ENCODE measurements around the gene APOC4. TPM values are rescaled to one million over a fixed set of nuclear protein-coding genes. Genes with fewer than 3 reads are reported as not detected.
"Not testable (repeated sequence)": the region's sequence is repeated elsewhere in the genome, so short reads cannot be mapped to it uniquely, and the experiment has no call there.

APOC4 gene
- total RNA-seq, 1 donor: not detected

DNA sequence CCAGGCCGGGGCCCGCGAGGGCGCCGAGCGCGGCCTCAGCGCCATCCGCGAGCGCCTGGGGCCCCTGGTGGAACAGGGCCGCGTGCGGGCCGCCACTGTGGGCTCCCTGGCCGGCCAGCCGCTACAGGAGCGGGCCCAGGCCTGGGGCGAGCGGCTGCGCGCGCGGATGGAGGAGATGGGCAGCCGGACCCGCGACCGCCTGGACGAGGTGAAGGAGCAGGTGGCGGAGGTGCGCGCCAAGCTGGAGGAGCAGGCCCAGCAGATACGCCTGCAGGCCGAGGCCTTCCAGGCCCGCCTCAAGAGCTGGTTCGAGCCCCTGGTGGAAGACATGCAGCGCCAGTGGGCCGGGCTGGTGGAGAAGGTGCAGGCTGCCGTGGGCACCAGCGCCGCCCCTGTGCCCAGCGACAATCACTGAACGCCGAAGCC lies 33.2 kb upstream of the APOC4 start:
- Histone ChIP-seq H3K4me3 (ENCODE audit: low read length) (no peak overlapping the region), H3K9me3 (ENCODE audit: low read depth, low read length) (no peaks in the 10 kb centered on the region), H3K27me3 (ENCODE audit: insufficient read depth, low read length) (peaks cover 16% of the 10 kb centered on the region), H3K4me1 (ENCODE audit: insufficient read depth, low read length) (peaks cover 9% of the 10 kb centered on the region)

DNA sequence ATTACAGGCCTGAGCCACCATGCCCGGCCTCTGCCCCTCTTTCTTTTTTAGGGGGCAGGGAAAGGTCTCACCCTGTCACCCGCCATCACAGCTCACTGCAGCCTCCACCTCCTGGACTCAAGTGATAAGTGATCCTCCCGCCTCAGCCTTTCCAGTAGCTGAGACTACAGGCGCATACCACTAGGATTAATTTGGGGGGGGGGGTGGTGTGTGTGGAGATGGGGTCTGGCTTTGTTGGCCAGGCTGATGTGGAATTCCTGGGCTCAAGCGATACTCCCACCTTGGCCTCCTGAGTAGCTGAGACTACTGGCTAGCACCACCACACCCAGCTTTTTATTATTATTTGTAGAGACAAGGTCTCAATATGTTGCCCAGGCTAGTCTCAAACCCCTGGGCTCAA lies 32.3 kb upstream of the APOC4 start:
- Histone ChIP-seq H3K9me3 (ENCODE audit: low read depth, low read length) (no peaks in the 10 kb centered on the region), H3K27me3 (ENCODE audit: insufficient read depth, low read length) (peaks cover 17% of the 10 kb centered on the region), H3K4me3 (ENCODE audit: low read length) (no peak overlapping the region), H3K4me1 (ENCODE audit: insufficient read depth, low read length) (peaks cover 18% of the 10 kb centered on the region)

DNA sequence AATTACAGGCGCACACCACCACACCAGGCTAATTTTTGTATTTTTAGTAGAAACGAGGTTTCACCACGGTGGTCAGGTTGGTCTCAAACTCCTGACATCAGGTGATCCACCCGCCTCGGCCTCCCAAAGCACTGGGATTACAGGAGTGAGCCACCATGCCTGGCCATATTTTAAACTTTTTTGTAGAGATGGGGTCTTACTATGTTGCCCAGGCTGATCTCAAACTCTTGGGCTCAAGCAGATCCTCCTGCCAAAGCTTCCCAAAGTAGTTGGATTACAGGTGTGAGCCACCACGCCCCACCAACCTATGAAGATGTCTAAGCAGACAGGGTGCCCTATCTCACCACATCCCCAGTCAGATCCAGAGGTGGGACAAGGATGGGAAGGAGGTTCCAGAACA lies 30.1 kb upstream of the APOC4 start:
- not testable (repeated sequence) for H3K4me3 ChIP-seq (ENCODE audit: low read length); H3K9me3 ChIP-seq (ENCODE audit: low read depth, low read length); H3K27me3 ChIP-seq (ENCODE audit: insufficient read depth, low read length)
- H3K4me1 ChIP-seq (ENCODE audit: insufficient read depth, low read length): peaks cover 19% of the 10 kb centered on the region

DNA sequence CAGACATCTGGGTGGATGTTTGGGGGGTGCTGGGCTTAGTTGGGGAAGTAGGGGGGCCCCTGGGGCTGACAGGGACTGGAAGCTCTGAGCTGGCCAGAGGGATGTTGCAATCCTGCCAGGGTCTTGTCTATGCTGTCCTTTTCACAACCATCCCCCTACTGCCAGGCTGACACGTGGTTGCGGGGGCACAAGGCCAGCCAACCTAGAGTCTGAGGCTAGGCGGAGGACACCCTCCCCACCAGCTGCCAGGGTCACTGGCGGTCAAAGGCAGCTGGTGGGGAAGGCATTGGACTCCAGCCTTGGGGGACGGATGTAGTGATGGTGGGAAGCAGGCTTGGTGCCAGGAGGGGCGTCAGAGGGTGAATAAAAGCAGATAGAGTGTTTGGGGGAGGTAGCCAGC lies 29.2 kb upstream of the APOC4 start:
- Histone ChIP-seq H3K27me3 (ENCODE audit: insufficient read depth, low read length) (peaks cover 2% of the 10 kb centered on the region), H3K9me3 (ENCODE audit: low read depth, low read length) (no peaks in the 10 kb centered on the region), H3K4me1 (ENCODE audit: insufficient read depth, low read length) (peaks cover 19% of the 10 kb centered on the region), H3K4me3 (ENCODE audit: low read length) (no peak overlapping the region)

DNA sequence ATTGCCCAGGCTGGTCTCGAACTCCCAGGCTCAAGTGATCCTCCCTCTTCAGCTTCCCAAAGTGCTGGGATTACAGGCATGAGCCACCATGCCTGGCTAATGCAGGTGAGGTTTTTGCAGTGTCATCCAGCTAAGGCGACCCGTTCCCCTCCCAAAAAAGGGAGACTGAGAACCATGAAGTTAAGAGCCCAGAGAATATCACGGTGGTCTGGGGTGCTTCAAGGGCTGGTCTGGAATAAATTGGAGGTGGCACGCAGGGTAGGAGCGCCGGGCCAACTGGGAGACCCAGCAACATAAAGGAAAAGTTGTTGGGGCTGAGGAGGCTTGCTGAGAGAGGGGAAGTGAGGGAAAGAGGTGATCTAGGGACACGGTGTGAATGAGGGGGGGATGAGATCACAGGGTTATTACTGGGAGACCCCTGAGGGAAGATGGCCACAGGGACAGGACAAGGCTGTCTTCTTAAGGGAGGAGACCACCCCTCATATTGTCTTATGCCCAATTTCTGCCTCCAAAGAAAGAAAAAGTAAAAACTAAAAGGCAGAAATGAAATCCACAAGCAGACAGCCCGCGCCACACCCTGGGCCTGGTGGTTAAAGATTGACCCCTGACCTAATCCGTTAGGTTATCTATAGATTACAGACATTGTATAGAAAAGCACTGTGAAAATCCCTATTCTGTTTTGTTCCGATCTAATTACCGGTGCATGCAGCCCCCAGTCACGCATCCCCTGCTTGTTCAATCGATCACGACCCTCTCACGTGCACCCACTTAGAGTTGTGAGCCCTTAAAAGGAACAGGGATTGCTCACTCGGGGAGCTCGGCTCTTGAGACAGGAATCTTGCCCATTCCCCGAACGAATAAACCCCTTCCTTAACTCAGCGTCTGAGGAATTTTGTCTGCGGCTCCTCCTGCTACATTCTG lies 28.3 kb upstream of the APOC4 start:
- H3K27me3 ChIP-seq (ENCODE audit: insufficient read depth, low read length); H3K9me3 ChIP-seq (ENCODE audit: low read depth, low read length); H3K4me3 ChIP-seq (ENCODE audit: low read length): not testable (repeated sequence)
- H3K4me1 ChIP-seq (ENCODE audit: insufficient read depth, low read length): peaks cover 19% of the 10 kb centered on the region

DNA sequence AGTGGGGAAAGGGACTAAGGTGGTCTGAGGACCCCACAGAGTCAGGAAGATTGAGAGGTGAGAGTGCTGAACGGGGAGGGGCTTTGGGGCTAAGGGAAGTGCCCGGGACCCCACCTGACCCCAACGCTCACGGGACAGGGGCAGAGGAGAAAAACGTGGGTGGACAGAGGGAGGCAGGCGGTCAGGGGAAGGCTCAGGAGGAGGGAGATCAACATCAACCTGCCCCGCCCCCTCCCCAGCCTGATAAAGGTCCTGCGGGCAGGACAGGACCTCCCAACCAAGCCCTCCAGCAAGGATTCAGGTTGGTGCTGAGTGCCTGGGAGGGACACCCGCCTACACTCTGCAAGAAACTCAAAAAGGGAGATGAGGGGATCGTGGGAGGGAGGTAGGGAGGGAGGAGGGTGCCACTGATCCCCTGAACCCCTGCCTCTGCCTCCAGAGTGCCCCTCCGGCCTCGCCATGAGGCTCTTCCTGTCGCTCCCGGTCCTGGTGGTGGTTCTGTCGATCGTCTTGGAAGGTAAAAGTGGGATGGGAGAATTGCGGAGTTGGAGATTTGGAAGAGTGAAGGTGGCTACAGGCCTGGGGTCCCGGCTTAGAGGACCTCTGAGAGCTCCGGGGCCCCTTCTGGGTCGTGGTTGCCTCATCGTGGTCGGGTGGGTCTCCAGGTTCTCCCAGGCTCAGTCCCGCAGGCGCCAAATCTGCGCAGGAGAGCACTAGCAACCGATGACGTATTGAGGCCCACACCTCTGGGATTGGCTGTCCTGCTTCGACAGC lies 27.4 kb upstream of the APOC4 start, which contains the start of gene APOC1:
Gene APOC1, plus strand, starts transcription at position 176 of the 774 bp plus-strand sequence. Its CDS starts 284 bp downstream, at position 460.
- Histone ChIP-seq H3K4me1 (ENCODE audit: insufficient read depth, low read length) (peaks cover 19% of the 10 kb centered on the region), H3K4me3 (ENCODE audit: low read length) (peak within 1 kb of the TSS; percentile 44)
- H3K27me3 ChIP-seq (ENCODE audit: insufficient read depth, low read length); H3K9me3 ChIP-seq (ENCODE audit: low read depth, low read length): not testable (repeated sequence)

DNA sequence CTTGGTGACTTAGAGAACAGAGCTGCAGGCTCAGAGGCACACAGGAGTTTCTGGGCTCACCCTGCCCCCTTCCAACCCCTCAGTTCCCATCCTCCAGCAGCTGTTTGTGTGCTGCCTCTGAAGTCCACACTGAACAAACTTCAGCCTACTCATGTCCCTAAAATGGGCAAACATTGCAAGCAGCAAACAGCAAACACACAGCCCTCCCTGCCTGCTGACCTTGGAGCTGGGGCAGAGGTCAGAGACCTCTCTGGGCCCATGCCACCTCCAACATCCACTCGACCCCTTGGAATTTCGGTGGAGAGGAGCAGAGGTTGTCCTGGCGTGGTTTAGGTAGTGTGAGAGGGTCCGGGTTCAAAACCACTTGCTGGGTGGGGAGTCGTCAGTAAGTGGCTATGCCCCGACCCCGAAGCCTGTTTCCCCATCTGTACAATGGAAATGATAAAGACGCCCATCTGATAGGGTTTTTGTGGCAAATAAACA lies 17.8 kb upstream of the APOC4 start:
- Histone ChIP-seq H3K9me3 (ENCODE audit: low read depth, low read length) (no peaks in the 10 kb centered on the region), H3K4me1 (ENCODE audit: insufficient read depth, low read length) (peaks cover 30% of the 10 kb centered on the region), H3K27me3 (ENCODE audit: insufficient read depth, low read length) (no peaks in the 10 kb centered on the region), H3K4me3 (ENCODE audit: low read length) (no peak overlapping the region)

DNA sequence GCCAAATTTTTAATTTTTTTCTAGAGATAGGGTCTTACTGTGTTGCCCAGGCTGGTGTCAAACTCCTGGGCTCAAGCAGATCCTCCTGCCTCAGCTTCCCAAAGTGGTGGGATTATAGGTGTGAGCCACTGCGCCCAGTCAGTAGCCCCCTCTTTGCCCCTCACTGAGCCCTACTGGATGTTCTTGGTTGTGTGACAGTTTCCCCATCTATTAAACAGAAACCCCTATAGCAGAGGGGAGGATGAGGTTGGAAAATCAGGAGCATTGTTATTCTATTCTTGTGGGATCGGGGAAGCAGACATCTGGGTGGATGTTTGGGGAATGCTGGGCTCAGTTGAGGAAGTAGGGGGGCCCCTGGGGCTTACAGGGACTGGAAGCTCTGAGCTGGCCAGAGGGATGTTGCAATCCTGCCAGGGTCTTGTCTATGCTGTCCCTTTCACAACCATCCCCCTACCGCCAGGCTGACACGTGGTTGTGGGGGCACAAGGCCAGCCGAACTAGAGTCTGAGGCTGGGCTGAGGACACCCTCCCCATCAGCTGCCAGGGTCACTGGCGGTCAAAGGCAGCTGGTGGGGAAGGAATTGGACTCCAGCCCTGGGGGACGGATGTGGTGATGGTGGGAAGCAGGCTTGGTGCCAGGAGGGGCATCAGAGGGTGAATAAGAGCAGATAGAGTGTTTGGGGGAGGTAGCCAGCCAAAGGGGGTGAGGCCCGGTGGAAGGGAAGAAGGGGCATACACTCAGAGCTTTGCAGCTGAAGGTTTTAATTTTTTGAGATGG lies 16.7 kb upstream of the APOC4 start:
- peaks cover 30% of the 10 kb centered on the region for H3K4me1 ChIP-seq (ENCODE audit: insufficient read depth, low read length)
- H3K27me3 ChIP-seq (ENCODE audit: insufficient read depth, low read length): no peaks in the 10 kb centered on the region
- H3K9me3 ChIP-seq (ENCODE audit: low read depth, low read length): no peaks in the 10 kb centered on the region
- H3K4me3 ChIP-seq (ENCODE audit: low read length): no peak overlapping the region

DNA sequence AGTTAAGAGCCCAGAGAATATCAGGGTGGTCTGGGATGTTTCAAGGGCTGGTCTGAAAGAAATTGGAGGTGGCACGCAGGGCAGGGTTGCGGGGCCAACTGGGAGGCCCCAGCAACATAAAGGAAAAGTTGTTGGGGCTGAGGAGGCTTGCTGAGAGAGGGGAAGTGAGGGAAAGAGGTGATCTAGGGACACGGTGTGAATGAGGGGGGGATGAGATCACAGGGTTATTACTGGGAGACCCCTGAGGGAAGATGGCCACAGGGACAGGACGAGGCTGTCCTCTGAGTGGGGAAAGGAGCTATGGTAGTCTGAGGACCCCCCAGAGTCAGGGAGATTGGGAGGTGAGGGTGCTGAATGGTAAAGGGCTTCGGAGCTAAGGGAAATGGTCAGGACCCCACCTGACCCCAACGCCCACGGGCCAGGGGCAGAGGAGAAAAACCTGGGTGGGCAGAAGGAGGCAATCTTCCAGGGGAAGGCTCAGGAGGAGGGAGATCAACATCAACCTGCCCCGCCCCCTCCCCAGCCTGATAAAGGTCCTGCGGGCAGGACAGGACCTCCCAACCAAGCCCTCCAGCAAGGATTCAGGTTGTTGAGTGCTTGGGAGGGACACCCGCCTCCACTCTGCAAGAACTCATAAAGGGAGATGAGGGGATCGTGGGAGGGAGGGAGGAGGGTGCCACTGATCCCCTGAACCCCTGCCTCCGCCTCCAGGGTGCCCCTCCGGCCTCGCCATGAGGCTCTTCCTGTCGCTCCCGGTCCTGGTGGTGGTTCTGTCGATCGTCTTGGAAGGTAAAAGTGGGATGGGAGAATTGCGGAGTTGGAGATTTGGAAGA lies 15.6 kb upstream of the APOC4 start:
- not testable (repeated sequence) for H3K9me3 ChIP-seq (ENCODE audit: low read depth, low read length); H3K27me3 ChIP-seq (ENCODE audit: insufficient read depth, low read length); H3K4me3 ChIP-seq (ENCODE audit: low read length)
- H3K4me1 ChIP-seq (ENCODE audit: insufficient read depth, low read length): peaks cover 30% of the 10 kb centered on the region

DNA sequence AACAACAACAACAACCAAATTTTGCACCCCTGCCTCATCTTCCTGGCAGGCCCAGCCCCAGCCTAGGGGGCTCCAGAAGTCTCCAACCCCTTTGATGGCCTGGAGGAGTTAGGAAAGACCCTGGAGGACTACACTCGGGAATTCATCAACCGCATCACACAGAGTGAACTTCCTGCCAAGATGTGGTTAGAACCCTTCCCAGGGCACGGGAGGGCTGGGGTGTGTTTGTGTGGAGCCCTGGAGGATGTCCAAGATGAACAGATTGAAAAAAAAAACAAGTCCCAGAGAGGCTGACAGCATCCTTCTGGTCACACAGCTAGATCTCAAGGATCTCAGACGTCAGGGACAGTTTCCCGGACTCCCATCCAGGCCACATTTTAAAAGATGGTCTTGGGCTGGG lies 14.3 kb upstream of the APOC4 start:
- Histone ChIP-seq H3K27me3 (ENCODE audit: insufficient read depth, low read length) (no peaks in the 10 kb centered on the region), H3K4me1 (ENCODE audit: insufficient read depth, low read length) (peaks cover 30% of the 10 kb centered on the region), H3K9me3 (ENCODE audit: low read depth, low read length) (no peaks in the 10 kb centered on the region), H3K4me3 (ENCODE audit: low read length) (no peak overlapping the region)

DNA sequence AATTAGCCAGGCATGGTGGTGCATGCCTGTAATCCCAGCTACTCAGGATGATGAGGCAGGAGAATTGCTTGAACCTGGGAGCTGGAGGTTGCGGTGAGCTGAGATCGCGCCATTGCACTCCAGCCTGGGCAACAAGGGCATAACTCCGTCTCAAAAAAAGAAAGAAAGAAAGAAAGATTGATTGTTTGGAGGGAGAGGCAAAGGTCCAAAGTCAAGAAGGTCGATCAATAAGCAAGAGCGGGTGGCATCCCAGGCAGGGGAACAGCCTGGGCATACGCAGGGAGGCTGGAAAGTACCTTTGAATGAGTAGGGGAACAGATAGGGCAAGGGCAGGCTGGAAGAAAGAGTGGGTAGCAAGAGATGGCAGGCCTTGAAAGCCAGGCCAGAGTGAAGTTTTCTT lies 11.9 kb upstream of the APOC4 start:
- Histone ChIP-seq H3K4me3 (ENCODE audit: low read length) (no peak overlapping the region), H3K9me3 (ENCODE audit: low read depth, low read length) (no peaks in the 10 kb centered on the region), H3K4me1 (ENCODE audit: insufficient read depth, low read length) (peaks cover 26% of the 10 kb centered on the region), H3K27me3 (ENCODE audit: insufficient read depth, low read length) (no peaks in the 10 kb centered on the region)

DNA sequence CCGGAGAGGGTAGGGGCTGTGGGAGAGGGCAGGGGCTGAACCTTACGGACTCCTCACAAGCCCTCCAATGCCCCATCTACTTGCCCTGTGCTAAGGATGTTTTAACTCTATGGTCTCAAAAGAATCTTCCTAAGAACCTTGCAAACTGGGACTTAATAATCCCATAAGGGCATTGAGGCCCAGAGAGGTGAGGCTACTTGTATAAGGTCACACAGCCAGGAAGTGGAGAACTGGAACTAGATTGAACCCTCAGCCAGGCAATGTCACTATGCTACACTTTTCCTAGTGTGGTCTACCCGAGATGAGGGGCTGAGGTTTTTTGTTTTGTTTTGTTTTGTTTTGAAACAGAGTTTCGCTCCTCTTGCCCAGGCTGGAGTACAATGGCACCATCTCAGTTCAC lies 10.5 kb upstream of the APOC4 start:
- Histone ChIP-seq H3K4me1 (ENCODE audit: insufficient read depth, low read length) (peaks cover 11% of the 10 kb centered on the region), H3K9me3 (ENCODE audit: low read depth, low read length) (no peaks in the 10 kb centered on the region), H3K4me3 (ENCODE audit: low read length) (no peak overlapping the region), H3K27me3 (ENCODE audit: insufficient read depth, low read length) (no peaks in the 10 kb centered on the region)

DNA sequence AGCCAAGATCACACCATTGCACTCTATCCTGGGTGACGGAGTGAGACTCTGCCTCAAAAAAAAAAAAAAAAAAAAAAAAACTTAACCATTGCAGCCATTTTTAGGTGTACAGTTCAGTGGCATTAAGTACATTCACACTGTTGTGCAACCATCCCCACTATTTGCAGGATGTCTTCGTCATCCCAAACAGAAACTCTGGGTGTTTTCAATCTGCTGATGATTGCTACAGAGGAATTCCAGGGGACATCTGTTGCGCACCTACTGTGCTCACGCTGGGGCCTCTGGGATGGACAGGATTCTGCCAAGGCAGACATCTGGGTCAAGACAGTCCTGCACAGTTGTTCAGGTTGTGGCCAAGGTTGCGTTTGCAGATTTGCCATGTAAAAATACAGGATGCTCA lies 2.4 kb upstream of the APOC4 start:
- H3K27me3 ChIP-seq (ENCODE audit: insufficient read depth, low read length): no peaks in the 10 kb centered on the region
- H3K4me3 ChIP-seq (ENCODE audit: low read length): no peak overlapping the region
- no peaks in the 10 kb centered on the region for H3K9me3 ChIP-seq (ENCODE audit: low read depth, low read length)
- peaks cover 9% of the 10 kb centered on the region for H3K4me1 ChIP-seq (ENCODE audit: insufficient read depth, low read length)

DNA sequence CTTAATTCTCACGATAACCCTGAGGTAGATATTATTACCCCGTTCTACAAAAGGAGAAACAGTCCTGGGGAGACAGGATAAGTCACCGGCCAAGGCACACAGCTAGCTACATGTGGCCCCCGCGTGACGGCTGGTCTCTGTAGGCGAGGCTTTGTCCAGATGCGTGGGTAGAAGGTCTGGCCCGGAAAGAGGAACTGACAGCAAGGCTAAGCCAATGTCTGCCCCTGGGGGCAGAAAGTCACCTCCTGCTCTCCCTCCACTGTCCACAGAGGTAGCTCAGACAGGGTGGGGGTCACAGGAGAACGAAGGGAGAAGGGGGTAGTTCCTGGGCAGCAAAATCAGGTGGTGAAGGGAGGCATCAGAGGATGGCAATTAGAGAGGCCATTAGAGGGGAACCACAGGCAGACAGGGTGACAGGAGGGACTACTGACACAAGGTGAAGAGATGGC lies 1.8 kb downstream of the APOC4 start:
- H3K4me3 ChIP-seq (ENCODE audit: low read length): no peak overlapping the region
- H3K9me3 ChIP-seq (ENCODE audit: low read depth, low read length): no peaks in the 10 kb centered on the region
- peaks cover 12% of the 10 kb centered on the region for H3K4me1 ChIP-seq (ENCODE audit: insufficient read depth, low read length)
- no peaks in the 10 kb centered on the region for H3K27me3 ChIP-seq (ENCODE audit: insufficient read depth, low read length)

All from mononuclear cell (primary cell).